OCI-LY1 (cell line): ENCODE data around the gene PDIA3.

Experiments
- CTCF ChIP-seq: fragments of 200-600 bp; sonication (generic), shearing (Covaris generic); IDR thresholded peaks from 2 replicates; pipeline ENCODE4 v1.5.1; 2017; ENCODE audit warnings: mild to moderate bottlenecking, antibody characterized with exemption, low read length, moderate library complexity, mixed read lengths
- EZH2 ChIP-seq: fragments of 200-600 bp; sonication (generic), shearing (Covaris generic); IDR thresholded peaks from 2 replicates; pipeline ENCODE4 v1.8.0; 2017; ENCODE audit warnings: borderline replicate concordance, mixed run types, mild to moderate bottlenecking, antibody characterized with exemption, low read length, moderate library complexity, mixed read lengths

- TF ChIP-seq CTCF (no peak), EZH2 (no peak)
Observed at GRCh38 chr15:43772624-43773023, 26.4 kb downstream of the PDIA3 start.
